ENCODE results near the gene ARSB.
"Not testable (repeated sequence)": the region's sequence is repeated elsewhere in the genome, so short reads cannot be mapped to it uniquely, and the experiment has no call there.

Gene ARSB

DNA sequence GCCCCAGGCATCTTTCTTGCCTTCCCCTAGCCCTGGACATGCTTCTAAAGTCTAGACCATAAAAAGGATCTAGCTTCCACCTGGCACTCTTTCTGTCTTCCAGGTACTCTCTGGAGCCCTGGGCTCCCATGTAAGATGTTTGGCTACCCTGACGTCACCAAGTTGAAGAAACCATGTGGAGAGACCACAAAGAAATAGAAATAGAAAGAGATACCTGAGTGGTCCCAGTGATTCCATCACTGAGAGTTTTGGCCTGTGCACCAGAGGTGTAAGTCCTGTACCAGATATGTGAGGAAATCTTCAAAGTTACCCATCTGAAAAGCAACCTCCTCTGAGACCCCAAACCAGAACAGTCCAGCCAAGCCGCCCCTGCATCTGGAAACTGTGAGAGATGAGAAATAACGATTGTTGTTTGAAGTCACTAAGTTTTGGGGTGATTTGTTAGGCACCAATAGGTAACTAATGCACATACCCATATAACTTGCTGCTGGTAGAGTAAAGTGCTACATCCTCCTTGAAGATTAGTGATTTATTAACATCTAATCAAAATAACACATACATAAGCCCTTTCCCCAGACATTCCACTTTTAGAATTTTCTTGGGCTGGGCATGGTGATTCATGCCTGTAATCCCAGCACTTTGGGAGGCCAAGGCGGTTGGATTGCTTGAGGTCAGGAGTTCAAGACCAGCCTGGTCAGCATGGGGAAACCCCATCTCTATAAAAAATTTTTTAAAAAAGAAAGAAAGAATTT is 250.8 kb downstream of the ARSB start:
- no peaks in the 10 kb centered on the region for H3K36me3 ChIP-seq (ENCODE audit: control insufficient read depth, low read depth, low read length)
- no peak overlapping the region for H3K4me3 ChIP-seq (ENCODE audit: low read length)
- H3K27me3 ChIP-seq (ENCODE audit: control insufficient read depth, insufficient read depth, low read length), result no peaks in the 10 kb centered on the region
- no peak overlapping the region for H3K9ac ChIP-seq (ENCODE audit: low read length)
- no peaks in the 10 kb centered on the region for H3K9me3 ChIP-seq (ENCODE audit: control insufficient read depth, low read depth, low read length)
- no peak overlapping the region for H3K27ac ChIP-seq (ENCODE audit: low read length)
- H3K4me1 ChIP-seq (ENCODE audit: control insufficient read depth, low read depth, low read length), result peaks cover 18% of the 10 kb centered on the region

DNA sequence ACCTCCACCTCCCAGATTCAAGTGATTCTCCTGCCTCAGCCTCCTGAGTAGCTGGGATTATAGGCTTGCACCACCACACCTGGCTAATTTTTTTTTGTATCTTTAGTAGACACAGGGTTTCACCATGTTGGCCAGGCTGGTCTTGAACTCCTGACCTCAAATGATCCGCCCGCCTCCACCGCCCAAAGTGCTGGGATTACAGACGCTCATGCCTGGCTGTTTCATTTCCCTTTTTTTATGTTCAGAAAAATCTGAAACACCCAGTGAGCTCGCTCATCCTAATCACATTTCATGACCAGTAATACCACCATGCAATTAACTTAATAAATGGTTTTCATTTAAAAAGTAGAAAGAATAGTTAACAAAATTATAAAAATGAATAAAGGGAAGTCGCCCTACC is 252.4 kb downstream of the ARSB start:
- H3K4me1 ChIP-seq (ENCODE audit: control insufficient read depth, low read depth, low read length), result peaks cover 18% of the 10 kb centered on the region
- H3K4me3 ChIP-seq (ENCODE audit: low read length); H3K36me3 ChIP-seq (ENCODE audit: control insufficient read depth, low read depth, low read length); H3K9ac ChIP-seq (ENCODE audit: low read length); H3K27ac ChIP-seq (ENCODE audit: low read length); H3K27me3 ChIP-seq (ENCODE audit: control insufficient read depth, insufficient read depth, low read length); H3K9me3 ChIP-seq (ENCODE audit: control insufficient read depth, low read depth, low read length): not testable (repeated sequence)

DNA sequence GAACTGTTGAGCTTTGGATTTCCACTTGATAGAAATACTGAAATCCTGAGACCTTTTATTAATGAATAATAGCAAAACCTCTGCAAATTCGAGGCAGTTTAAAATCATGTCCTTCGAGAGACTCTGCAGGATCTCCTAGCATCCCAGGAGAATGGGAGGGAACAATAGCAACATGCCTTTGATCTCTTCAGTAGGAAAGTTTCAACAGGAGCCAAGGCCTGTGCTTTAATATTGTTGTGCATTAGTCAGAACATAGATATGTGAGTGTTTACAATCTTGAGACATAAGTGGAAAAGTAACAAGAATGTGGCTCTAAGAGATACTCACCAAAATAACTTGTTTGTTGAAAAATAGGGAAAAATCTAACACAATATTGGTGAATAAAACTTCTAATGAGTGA is 253.2 kb downstream of the ARSB start:
- peaks cover 18% of the 10 kb centered on the region for H3K4me1 ChIP-seq (ENCODE audit: control insufficient read depth, low read depth, low read length)
- no peak overlapping the region for H3K27ac ChIP-seq (ENCODE audit: low read length)
- H3K27me3 ChIP-seq (ENCODE audit: control insufficient read depth, insufficient read depth, low read length), result no peaks in the 10 kb centered on the region
- H3K36me3 ChIP-seq (ENCODE audit: control insufficient read depth, low read depth, low read length), result no peaks in the 10 kb centered on the region
- no peak overlapping the region for H3K4me3 ChIP-seq (ENCODE audit: low read length)
- no peaks in the 10 kb centered on the region for H3K9me3 ChIP-seq (ENCODE audit: control insufficient read depth, low read depth, low read length)
- H3K9ac ChIP-seq (ENCODE audit: low read length), result no peak overlapping the region

DNA sequence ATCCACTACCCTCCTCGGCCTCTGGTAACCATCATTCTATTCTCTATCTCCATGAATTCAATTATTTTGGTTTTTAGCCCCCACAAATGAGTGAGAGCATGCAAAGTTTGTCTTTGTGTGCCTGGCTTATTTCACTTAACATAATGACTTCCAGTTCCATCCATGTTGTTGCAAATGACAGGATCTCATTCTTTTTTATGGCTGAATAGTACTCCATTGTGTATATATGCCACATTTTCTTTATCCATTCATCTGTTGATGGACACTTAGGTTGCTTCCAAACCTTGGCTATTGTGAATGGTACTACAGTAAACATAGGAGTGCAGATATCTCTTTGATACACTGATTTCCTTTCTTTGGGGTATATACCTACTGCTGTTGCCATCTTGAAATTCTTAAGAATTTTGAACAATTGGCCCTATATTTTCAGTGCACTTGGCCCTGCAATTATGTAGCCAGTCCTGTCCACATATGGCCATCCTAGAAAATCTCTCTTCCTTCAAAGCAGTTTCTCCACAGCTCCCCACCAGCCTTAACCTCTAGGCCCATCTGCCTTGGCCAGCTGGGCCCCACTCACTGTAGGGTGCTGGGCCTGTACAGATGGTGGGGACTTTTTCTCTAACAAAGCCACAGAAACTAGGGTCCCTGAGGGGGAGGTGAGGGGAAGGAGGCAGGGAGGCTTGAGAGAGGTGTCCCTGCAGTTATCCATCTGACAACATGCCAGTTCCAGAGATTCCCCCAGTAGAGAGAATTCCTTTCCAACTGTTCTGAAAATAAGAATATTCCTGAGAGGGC is 254.6 kb downstream of the ARSB start:
- Histone ChIP-seq H3K4me1 (ENCODE audit: control insufficient read depth, low read depth, low read length) (peaks cover 18% of the 10 kb centered on the region), H3K27ac (ENCODE audit: low read length) (no peak overlapping the region), H3K27me3 (ENCODE audit: control insufficient read depth, insufficient read depth, low read length) (no peaks in the 10 kb centered on the region), H3K36me3 (ENCODE audit: control insufficient read depth, low read depth, low read length) (no peaks in the 10 kb centered on the region), H3K9ac (ENCODE audit: low read length) (no peak overlapping the region), H3K4me3 (ENCODE audit: low read length) (no peak overlapping the region), H3K9me3 (ENCODE audit: control insufficient read depth, low read depth, low read length) (no peaks in the 10 kb centered on the region)

DNA sequence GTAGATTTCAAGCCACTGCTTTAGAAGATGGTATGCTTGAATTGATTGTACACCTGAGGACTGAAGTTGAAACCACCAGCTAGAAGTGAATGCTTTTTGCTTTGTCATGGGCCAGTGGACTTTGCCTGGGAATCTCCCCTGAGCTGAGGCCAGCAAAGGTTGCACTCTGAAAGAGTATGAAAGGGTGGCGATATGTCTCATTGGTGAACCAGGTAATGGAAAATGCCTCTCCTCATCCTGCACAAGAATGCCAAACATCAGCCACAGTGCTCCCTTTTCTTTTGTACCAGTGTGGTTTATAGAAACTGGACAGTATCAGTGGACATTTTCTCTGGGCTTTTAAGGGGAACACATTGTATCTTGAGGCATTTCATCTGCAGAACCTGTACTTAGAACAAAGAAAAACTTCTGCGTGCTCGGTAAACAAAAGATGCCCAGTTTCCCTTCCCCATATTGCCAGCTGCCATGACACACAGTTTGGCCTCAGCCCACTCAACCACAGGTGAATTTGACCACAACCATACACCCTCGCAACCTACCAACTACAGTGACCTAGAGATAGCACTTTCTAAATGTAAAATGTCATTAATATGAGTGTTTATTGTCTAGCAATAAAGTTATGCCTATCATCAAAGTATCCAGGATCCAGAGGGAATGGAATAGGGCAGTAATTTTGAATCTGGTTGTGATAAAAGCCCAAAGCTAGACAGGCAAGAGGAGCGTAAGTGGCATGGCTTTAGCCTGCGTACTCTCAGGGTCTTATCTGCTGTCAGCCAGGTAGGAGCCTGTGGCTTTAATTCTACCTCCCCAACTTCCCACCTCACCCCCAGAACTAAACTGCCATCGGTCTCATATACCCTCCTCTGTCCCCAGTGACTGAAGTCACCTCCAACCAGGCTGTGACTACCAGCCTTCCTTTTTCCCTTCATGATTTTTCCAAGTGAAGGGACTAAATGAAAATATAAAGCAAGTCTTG is 257.0 kb downstream of the ARSB start:
- Histone ChIP-seq H3K9ac (ENCODE audit: low read length) (no peak overlapping the region), H3K36me3 (ENCODE audit: control insufficient read depth, low read depth, low read length) (no peaks in the 10 kb centered on the region), H3K9me3 (ENCODE audit: control insufficient read depth, low read depth, low read length) (no peaks in the 10 kb centered on the region), H3K4me3 (ENCODE audit: low read length) (no peak overlapping the region), H3K27me3 (ENCODE audit: control insufficient read depth, insufficient read depth, low read length) (no peaks in the 10 kb centered on the region), H3K4me1 (ENCODE audit: control insufficient read depth, low read depth, low read length) (peaks cover 18% of the 10 kb centered on the region), H3K27ac (ENCODE audit: low read length) (no peak overlapping the region)
